GM12875 (cell line): ENCODE measurements around the gene PCSK5.

ENCODE experiments used
- H3K4me3 ChIP-seq: one replicate; pipeline ENCODE4 v1.5.1; 2011; ENCODE audit warnings: low read depth, low read length, control low read depth
- CTCF ChIP-seq: IDR thresholded peaks from 2 replicates; pipeline ENCODE4 v1.5.1; 2011; ENCODE audit warnings: low read depth, mild to moderate bottlenecking, control low read depth, inconsistent platforms, low read length, moderate library complexity, borderline replicate concordance; ENCODE audit not compliant: insufficient read depth

Gene PCSK5

DNA sequence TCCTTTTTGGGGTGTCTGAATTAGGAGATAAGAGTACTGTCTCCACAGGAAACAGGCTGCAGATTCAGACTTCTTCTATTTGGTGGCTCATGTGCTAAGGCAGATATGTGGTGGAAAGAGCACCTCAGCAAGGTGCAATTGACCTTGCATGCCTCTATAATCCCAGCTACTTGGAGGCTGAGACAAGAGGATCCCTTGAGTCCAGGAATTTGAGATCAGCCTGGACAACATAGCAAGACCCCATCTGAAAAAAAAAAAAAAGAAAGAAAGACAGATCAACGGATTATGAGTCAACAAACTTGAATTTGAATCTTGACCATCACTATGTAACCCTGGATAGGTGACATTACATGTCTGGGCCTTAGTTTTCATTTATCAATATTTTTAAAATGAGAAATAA lies 459.4 kb downstream of the PCSK5 start:
- H3K4me3 ChIP-seq = no peak overlapping the region
- TF ChIP-seq CTCF = no peak

DNA sequence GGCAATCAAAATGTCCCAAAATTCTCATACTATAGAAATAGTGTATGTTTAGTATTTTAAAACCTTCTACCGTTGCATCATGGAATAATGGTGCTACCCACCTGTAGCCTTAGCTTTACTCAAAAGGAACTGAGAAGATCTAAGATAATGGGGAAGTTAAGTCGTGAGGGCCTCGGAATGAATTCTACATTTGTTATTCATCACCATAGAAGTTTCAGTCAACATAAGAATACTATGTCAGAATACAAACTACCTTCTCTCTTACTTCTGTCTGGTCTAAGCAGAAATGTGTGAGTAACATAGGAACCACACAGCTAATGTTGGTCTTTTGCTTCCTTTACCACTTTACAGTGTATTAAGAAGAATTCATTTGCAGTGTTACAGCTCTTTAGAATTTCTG lies 460.5 kb downstream of the PCSK5 start:
- no peak for TF ChIP-seq CTCF
- no peak overlapping the region for H3K4me3 ChIP-seq

GRCh38 chr9:76352026-76352620 lies 461.6 kb downstream of the PCSK5 start:
- no peak overlapping the region for H3K4me3 ChIP-seq
- no peak for TF ChIP-seq CTCF

DNA sequence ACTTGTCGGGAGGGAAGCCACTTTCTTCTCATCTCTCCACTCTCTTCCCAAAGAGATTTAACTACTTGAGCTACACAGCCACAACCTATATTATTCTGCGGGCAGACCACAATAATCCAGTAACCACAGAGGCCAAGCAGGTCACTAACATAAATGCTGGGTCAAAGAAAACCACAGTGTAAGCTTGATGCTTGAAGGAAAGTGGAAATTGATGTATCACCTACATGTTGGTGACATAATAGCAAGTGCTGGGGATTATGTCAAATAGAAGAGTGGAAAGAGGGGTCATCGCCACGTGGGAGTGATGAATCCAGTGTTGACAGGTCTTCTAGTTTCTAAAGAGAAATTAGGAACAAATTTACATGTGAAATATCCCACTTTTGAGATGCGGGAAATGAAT lies 462.8 kb downstream of the PCSK5 start:
- H3K4me3 ChIP-seq = no peak overlapping the region
- TF ChIP-seq CTCF = no peak

- H3K4me3 ChIP-seq = no peak overlapping the region
- TF ChIP-seq CTCF = no peak
Measured at GRCh38 chr9:76354221-76354620, 463.7 kb downstream of the PCSK5 start.

GRCh38 chr9:76355886-76356285 lies 465.4 kb downstream of the PCSK5 start:
- H3K4me3 ChIP-seq = no peak overlapping the region
- no peak for TF ChIP-seq CTCF

- no peak overlapping the region for H3K4me3 ChIP-seq
- no peak for TF ChIP-seq CTCF
Measured at GRCh38 chr9:76357555-76357954, 467.1 kb downstream of the PCSK5 start.
